Upper lobe of left lung (tissue), 6 donors: ENCODE data around the gene TMEM217. TPM values are rescaled to one million over a fixed set of nuclear protein-coding genes. Genes with fewer than 3 reads are reported as not detected.

ENCODE experiments used
- ATAC-seq, 2 donors: fragments of 200-7000 bp; cut with Tn5 transposase; one replicate each; pipeline ENCODE4 v1.9.1; 2022; ENCODE audit warnings: mild to moderate bottlenecking in 2 of 2, moderate library complexity in 2 of 2; ENCODE audit not compliant: low FRiP score in 2 of 2
- DNase-seq, 2 donors: peaks; one replicate each; pipeline ENCODE4 v3.0.0-alpha.2; 2019 to 2020
- H3K27ac ChIP-seq, 4 donors: fragments of 200-600 bp; sonication (generic); one replicate each; pipeline ENCODE4 v1.5.1; 2016 to 2019
- H3K27me3 ChIP-seq, 4 donors: fragments of 200-600 bp; sonication (generic); one replicate each; pipeline ENCODE4 v1.5.1; 2017 to 2019
- H3K36me3 ChIP-seq, 4 donors: fragments of 200-600 bp; sonication (generic); one replicate each; pipeline ENCODE4 v1.5.1; 2016 to 2019
- H3K4me1 ChIP-seq, 4 donors: fragments of 200-600 bp; sonication (generic); one replicate each; pipeline ENCODE4 v1.5.1; 2018 to 2019
- H3K4me3 ChIP-seq, 4 donors: fragments of 200-600 bp; sonication (generic); one replicate each; pipeline ENCODE4 v1.5.1; 2017 to 2019; ENCODE audit warnings: mild to moderate bottlenecking in 2 of 4, moderate library complexity in 1 of 4
- H3K9me3 ChIP-seq, 4 donors: fragments of 200-600 bp; sonication (generic); one replicate each; pipeline ENCODE4 v1.5.1; 2018 to 2019
- EP300 ChIP-seq, 4 donors: sonication (generic); formaldehyde crosslinking; IDR thresholded peaks; one replicate each; pipeline ENCODE4 v1.5.1; 2017; ENCODE audit warnings: antibody characterized with exemption in 4 of 4, control low read depth in 2 of 4
- POLR2A ChIP-seq, 4 donors: fragments of 450-650 bp; IDR thresholded peaks; one replicate each; pipeline ENCODE4 v1.5.1; 2016 to 2017; ENCODE audit warnings: antibody characterized with exemption in 4 of 4, mild to moderate bottlenecking in 2 of 4
- POLR2AphosphoS5 ChIP-seq, 2 donors: sonication (generic); formaldehyde crosslinking; IDR thresholded peaks; one replicate each; pipeline ENCODE4 v1.5.1; 2017; ENCODE audit warnings: antibody characterized with exemption in 2 of 2
- WGBS, 2 donors: methylation state at CpG; one replicate each; pipeline ENCODE4 v1.1.5; 2017 to 2018; 5-methylcytosine and 5-hydroxymethylcytosine counted together
- total RNA-seq, 6 donors: library from RNA; depleted of rRNA in 4 of 6; stranded (reverse); fragments of >200 nt in 4 of 6; gene quantifications; one replicate each; pipeline versions ENCODE4 v1.1.0 to v1.2.1, GENCODE V29; 2016 to 2021
- TF ChIP-seq, protein P1 (sequence below), 6 experiments: fragments of 450-650 bp in 4 of 6; fragments of 200-600 bp in 2 of 6; sonication (generic) in 2 of 6; IDR thresholded peaks; one replicate each; pipeline ENCODE4 v1.5.1; 2016 to 2019; ENCODE audit warnings: antibody characterized with exemption in 6 of 6
- donor health status: DM: no; HTN: no; CAD: no; lungs with moderate emphysema.
- donor health status: DM: no; HTN: yes; CAD: no; lungs with severe emphysema.

Gene TMEM217
- total RNA-seq, 6 donors from 2014 or later = 0.67 to 3.4 (median 1.1) TPM

DNA sequence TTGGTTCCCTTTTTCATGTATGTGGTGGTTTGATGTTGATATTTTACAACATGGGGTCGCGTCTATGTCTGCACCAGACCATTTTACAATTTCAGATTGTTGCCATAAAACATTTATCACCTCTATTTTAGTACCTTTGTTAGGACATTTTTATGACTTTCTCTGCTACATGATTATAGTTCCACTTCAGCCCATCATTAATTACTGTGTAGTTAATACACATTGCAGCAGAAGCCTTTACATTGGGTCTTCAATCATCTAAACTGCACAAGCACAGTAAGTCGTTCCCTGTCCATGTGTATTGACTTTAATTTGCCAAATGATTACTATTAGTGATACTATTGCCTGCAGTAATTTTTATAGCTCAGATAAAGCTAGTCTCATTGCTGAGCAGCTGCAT is 15.7 kb upstream of the TMEM217 start:
- ATAC-seq (no peak), DNase-seq (no peak)
- peaks cover 0 to 3% (median 0%) of the 10 kb centered on the region in 4 donors for H3K4me1 ChIP-seq
- 67 to 79% methylated on average over 3 of the region's 3 CpGs for WGBS, 2 donors
- H3K4me3 ChIP-seq = no peak overlapping the region
- no peaks in the 10 kb centered on the region for H3K27me3 ChIP-seq
- no peak overlapping the region for H3K27ac ChIP-seq
- peaks cover 0 to 14% (median 9%) of the 10 kb centered on the region in 4 donors for H3K36me3 ChIP-seq
- TF ChIP-seq POLR2AphosphoS5 (IDR thresholded peaks at IDR 0.05) = no peak
- TF ChIP-seq EP300 (IDR thresholded peaks at IDR 0.05) = no peak
- TF ChIP-seq, protein P1, sequence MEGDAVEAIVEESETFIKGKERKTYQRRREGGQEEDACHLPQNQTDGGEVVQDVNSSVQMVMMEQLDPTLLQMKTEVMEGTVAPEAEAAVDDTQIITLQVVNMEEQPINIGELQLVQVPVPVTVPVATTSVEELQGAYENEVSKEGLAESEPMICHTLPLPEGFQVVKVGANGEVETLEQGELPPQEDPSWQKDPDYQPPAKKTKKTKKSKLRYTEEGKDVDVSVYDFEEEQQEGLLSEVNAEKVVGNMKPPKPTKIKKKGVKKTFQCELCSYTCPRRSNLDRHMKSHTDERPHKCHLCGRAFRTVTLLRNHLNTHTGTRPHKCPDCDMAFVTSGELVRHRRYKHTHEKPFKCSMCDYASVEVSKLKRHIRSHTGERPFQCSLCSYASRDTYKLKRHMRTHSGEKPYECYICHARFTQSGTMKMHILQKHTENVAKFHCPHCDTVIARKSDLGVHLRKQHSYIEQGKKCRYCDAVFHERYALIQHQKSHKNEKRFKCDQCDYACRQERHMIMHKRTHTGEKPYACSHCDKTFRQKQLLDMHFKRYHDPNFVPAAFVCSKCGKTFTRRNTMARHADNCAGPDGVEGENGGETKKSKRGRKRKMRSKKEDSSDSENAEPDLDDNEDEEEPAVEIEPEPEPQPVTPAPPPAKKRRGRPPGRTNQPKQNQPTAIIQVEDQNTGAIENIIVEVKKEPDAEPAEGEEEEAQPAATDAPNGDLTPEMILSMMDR (IDR thresholded peaks at IDR 0.05) = no peak
- TF ChIP-seq POLR2A (IDR thresholded peaks at IDR 0.05) = no peak
- H3K9me3 ChIP-seq = no peaks in the 10 kb centered on the region

DNA sequence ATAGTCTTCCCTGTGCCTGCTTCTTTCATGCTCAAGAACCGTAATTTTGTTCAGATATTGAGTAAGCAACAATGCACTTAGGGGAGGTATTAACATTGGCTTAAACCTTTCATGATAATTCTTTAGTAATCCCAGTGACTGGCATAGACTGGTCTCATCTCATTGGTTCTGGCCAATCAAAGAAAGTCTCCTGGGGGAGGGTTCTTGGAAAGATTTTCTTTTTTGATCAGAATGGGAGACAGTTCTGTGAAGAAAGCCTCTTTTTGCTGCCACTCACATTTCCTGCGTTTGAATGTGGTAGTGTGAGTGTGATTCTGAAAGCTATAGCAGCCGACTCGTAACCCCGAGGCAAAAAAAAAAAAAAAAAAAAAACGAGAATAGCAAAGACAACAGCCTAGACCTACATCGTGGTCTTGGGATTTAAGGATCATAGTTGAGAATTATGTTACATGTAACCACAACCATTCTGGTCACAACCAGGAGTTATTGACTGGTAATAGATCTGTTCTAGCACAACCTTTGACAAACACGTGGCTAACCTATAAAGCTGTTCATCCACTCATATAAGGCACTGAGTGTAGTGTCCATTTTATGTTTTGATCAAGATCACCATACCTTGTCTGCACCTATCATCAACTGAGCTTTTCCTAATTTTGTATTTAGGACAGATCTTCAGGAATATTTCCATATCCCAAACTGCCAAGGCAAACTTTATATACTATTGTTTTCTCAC is 15.1 kb upstream of the TMEM217 start:
- TF ChIP-seq, protein P1 (IDR thresholded peaks at IDR 0.05) = no peak
- TF ChIP-seq POLR2AphosphoS5 (IDR thresholded peaks at IDR 0.05) = no peak
- no peak for TF ChIP-seq EP300 (IDR thresholded peaks at IDR 0.05)
- no peak for TF ChIP-seq POLR2A (IDR thresholded peaks at IDR 0.05)
- Histone ChIP-seq H3K9me3 (no peaks in the 10 kb centered on the region), H3K36me3 (peaks cover 0 to 14% (median 9%) of the 10 kb centered on the region in 4 donors), H3K4me3 (no peak overlapping the region), H3K4me1 (peaks cover 0 to 3% (median 0%) of the 10 kb centered on the region in 4 donors), H3K27me3 (no peaks in the 10 kb centered on the region), H3K27ac (no peak overlapping the region)
- no peak for DNase-seq
- WGBS, 2 donors = 64 to 76% methylated on average over 8 of the region's 8 CpGs
- ATAC-seq = no peak

DNA sequence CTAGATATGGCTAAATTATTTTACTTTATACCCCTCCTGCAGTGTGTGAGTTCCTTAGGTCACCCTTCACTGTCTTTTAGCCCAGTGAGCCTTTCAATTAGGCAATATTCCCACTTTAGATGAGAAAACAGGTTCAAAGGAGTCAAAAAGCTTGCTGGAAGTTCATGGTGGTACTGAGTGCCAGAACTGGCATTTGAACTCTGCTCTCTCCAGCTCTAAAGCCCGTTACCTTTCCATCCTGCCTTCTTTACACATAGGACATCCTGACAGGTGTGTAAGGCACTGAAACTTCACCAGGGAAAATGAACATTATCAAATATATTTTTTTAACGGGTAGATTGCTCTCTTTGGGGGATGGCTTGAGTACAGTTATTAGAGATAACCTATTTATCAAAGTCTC is 11.2 kb upstream of the TMEM217 start:
- Histone ChIP-seq H3K9me3 (no peaks in the 10 kb centered on the region), H3K4me1 (no peaks in the 10 kb centered on the region), H3K27ac (no peak overlapping the region), H3K36me3 (peaks cover 0 to 14% (median 9%) of the 10 kb centered on the region in 4 donors), H3K4me3 (no peak overlapping the region), H3K27me3 (no peaks in the 10 kb centered on the region)
- TF ChIP-seq POLR2AphosphoS5 (IDR thresholded peaks at IDR 0.05) (no peak), POLR2A (IDR thresholded peaks at IDR 0.05) (no peak), EP300 (IDR thresholded peaks at IDR 0.05) (no peak)
- TF ChIP-seq, protein P1 (IDR thresholded peaks at IDR 0.05) = no peak
- WGBS, 2 donors = 83 to 88% methylated on average over 2 of the region's 2 CpGs
- ATAC-seq = no peak
- no peak for DNase-seq

DNA sequence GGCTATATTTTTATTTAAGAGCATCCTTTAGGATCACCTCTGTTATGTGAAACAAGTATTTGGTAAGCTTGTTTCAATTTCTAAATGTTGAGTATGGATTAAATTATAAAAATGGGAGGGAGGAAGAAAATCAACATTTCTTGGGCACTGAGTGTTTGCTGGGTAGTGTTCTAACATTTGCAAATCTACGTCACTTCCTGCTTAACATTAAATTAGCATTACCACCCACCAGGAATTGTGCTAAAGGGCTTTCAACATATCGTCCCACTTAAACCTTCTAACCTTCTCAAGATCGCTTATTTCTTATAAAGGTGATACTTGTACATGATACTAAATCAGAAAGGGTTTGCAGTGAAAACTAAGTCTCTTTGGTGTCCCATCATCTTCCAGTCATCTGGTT is 7.9 kb upstream of the TMEM217 start:
- 58 to 78% methylated on average over 3 of the region's 3 CpGs for WGBS, 2 donors
- H3K27ac ChIP-seq = no peak overlapping the region
- H3K9me3 ChIP-seq = no peaks in the 10 kb centered on the region
- no peak overlapping the region for H3K4me3 ChIP-seq
- ATAC-seq (no peak), DNase-seq (no peak)
- peaks cover 0 to 6% (median 2%) of the 10 kb centered on the region in 4 donors for H3K4me1 ChIP-seq
- H3K36me3 ChIP-seq = peaks cover 0 to 14% (median 6%) of the 10 kb centered on the region in 4 donors
- no peak for TF ChIP-seq POLR2AphosphoS5 (IDR thresholded peaks at IDR 0.05)
- no peak for TF ChIP-seq EP300 (IDR thresholded peaks at IDR 0.05)
- TF ChIP-seq, protein P1 (IDR thresholded peaks at IDR 0.05) = no peak
- no peak for TF ChIP-seq POLR2A (IDR thresholded peaks at IDR 0.05)
- no peaks in the 10 kb centered on the region for H3K27me3 ChIP-seq

DNA sequence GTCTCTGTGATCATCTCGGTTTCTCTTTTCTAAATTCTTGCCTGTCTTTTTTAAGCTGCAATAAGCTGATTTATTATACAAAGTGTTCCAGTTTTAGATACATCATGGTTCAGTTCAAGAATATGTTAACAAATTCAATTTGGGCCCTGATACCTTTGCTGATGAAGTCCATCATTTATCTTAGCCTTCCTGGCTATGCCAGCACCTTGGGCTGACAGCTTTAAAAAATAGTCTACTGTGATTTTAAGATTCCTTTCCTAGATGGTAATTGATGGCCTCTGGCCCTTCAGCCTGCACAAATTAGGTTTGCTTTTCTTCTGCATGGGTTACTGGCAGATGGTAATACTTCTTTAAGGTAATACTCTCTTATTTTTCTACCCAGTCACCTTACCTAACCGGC is 7.1 kb upstream of the TMEM217 start:
- Histone ChIP-seq H3K4me3 (no peak overlapping the region), H3K36me3 (peaks cover 0 to 6% (median 2%) of the 10 kb centered on the region in 4 donors), H3K27ac (no peak overlapping the region), H3K27me3 (no peaks in the 10 kb centered on the region), H3K9me3 (no peaks in the 10 kb centered on the region), H3K4me1 (peaks cover 0 to 13% (median 3%) of the 10 kb centered on the region in 4 donors)
- WGBS, 2 donors = 79 to 85% methylated on average over 2 of the region's 2 CpGs
- no peak for TF ChIP-seq EP300 (IDR thresholded peaks at IDR 0.05)
- TF ChIP-seq, protein P1 (IDR thresholded peaks at IDR 0.05) = no peak
- no peak for TF ChIP-seq POLR2AphosphoS5 (IDR thresholded peaks at IDR 0.05)
- no peak for TF ChIP-seq POLR2A (IDR thresholded peaks at IDR 0.05)
- ATAC-seq (no peak), DNase-seq (no peak)
